Epithelial cell of proximal tubule (primary cell): Measurements from ENCODE around the gene ASS1. TPM values are rescaled to one million over a fixed set of nuclear protein-coding genes. Genes with fewer than 3 reads are reported as not detected.

Experiments used
- DNase-seq: peaks from one replicate; pipeline ENCODE4 v3.0.0-alpha.2; 2011; ENCODE audit warnings: low read depth
- H3K4me3 ChIP-seq: 2 replicates; pipeline ENCODE4 v1.5.1; 2011; ENCODE audit warnings: low read depth, mild to moderate bottlenecking, low read length
- total RNA-seq: library from RNA; depleted of rRNA; stranded (reverse); fragments of >200 nt; gene quantifications from 2 replicates; pipeline ENCODE4 v1.2.3, GENCODE V29; 2015
- TF ChIP-seq, protein P1 (sequence below): conservative IDR thresholded peaks from 2 replicates; pipeline ENCODE4 v1.5.1; 2012; ENCODE audit warnings: low read depth, mild to moderate bottlenecking, low read length

Gene ASS1
- total RNA-seq, 1 donor from 2014 or later, result 9.4 TPM

- no peak for DNase-seq
- TF ChIP-seq, protein P1, sequence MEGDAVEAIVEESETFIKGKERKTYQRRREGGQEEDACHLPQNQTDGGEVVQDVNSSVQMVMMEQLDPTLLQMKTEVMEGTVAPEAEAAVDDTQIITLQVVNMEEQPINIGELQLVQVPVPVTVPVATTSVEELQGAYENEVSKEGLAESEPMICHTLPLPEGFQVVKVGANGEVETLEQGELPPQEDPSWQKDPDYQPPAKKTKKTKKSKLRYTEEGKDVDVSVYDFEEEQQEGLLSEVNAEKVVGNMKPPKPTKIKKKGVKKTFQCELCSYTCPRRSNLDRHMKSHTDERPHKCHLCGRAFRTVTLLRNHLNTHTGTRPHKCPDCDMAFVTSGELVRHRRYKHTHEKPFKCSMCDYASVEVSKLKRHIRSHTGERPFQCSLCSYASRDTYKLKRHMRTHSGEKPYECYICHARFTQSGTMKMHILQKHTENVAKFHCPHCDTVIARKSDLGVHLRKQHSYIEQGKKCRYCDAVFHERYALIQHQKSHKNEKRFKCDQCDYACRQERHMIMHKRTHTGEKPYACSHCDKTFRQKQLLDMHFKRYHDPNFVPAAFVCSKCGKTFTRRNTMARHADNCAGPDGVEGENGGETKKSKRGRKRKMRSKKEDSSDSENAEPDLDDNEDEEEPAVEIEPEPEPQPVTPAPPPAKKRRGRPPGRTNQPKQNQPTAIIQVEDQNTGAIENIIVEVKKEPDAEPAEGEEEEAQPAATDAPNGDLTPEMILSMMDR, result no peak
- no peak overlapping the region for H3K4me3 ChIP-seq
Measured at GRCh38 chr9:130512199-130512598, 67.4 kb downstream of the ASS1 start.

DNA sequence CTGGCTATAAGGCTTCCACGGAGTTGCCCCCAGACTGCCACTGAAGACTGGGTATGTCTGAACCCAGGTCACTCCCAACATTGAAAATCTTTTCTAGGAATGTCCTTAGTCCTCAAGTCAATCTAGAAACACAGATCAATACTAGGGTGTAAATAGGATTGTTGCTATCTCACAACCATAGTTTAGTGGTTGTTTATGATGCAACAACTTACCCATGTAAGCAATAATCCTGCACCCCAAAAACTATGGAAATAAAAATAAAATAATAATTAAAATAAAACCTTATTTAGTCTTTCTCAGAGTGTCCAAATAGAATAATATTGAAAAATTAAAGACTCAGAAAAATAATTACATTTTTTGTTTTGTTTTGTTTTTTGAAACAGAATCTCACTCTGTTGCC lies 68.3 kb downstream of the ASS1 start:
- no peak overlapping the region for H3K4me3 ChIP-seq
- no peak for DNase-seq
- TF ChIP-seq, protein P1, result no peak

DNA sequence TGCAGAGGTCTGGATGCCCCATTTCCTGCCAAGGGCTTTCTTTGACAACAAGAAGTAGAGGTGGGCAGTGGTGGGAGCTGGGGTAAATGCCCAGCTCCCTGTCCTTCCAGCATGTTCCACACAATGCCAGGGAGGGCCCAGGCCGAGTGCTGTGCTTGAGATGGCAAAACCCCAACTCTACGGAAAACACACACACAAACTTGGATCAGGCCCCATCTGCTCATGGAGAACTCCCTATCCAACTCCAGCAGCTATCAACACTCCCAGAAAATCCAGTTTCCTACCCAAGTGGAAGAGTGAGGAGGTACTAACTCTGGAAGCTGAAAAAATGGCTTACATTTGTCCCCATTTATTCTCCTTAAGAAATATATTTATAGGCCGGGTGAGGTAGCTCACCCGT lies 73.5 kb downstream of the ASS1 start:
- no peak overlapping the region for H3K4me3 ChIP-seq
- DNase-seq, result no peak
- TF ChIP-seq, protein P1, result no peak

- TF ChIP-seq, protein P1, result no peak
- no peak for DNase-seq
- H3K4me3 ChIP-seq, result no peak overlapping the region
Measured at GRCh38 chr9:130518943-130519799, 74.4 kb downstream of the ASS1 start.

DNA sequence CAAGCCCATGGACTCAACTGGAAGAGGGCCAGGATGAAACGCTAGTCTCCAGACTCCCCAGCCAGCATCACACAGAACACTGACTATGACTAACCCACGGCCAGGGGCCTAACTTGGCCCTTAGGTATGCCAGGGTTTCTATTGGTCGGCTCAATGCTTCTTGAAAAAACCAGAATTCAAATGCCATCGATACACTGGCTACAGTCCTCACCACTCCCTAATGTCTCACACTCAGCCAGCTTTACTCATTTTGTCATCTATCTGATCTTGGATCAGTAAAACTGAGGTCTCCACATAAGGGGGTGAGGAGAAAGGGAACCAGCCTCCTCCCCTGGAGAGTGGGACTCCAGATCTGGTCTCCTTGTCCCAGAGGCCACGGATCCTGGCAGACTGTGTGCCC lies 75.2 kb downstream of the ASS1 start:
- H3K4me3 ChIP-seq, result no peak overlapping the region
- DNase-seq, result no peak
- TF ChIP-seq, protein P1, result no peak

DNA sequence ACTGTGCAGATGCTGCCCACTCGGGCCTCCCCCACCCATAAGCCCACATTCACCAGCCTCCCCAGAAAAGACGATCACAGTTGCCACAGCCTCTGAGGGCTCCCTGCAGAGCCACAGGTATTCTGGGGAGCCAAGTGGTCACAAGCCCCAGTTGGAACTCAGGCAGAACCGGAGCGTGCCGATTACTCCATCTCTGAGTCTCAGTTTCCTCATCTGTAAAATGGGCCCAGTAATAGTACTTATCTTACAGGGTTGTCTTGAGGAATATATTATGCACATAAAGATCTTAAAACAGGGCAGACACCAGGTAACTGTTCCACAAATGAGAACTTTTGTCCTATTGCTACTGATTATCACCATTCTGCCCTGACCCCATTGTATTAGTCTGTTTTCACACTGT lies 77.0 kb downstream of the ASS1 start:
- DNase-seq, result no peak
- no peak overlapping the region for H3K4me3 ChIP-seq
- TF ChIP-seq, protein P1, result no peak
